Measurements from ENCODE around the gene WDPCP. TPM values are rescaled to one million over a fixed set of nuclear protein-coding genes. Genes with fewer than 3 reads are reported as not detected.

The WDPCP gene
- total and polyA plus RNA-seq, 2 of the 4 experiments (the other 2 are of a cell fraction) = 2.2 to 10.2 TPM

DNA sequence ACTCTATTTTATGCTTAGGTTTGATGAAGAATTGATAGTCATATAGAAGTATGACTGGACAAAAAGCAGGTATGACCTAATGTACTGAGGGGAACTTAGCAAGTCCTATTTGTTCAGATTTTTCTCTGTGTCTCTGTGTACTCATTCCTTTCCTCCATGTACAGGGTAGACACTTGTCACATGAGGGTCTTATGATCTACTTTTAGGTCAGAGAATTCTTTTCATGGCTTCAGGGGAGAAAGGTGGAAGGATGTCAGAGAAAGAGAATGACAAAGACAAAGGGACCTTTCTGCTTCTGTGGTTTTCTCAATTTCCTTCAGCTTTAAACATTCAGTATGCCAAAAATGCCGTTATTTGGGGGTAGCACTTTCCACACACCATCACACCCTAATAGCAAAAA lies 181.6 kb downstream of the WDPCP start:
- H2AK9ac ChIP-seq (replicated peaks; ENCODE audit: low read depth, low read length, poor library complexity) = no peak overlapping the region
- H4K20me1 ChIP-seq (ENCODE audit: insufficient read depth, low read length) = no peaks in the 10 kb centered on the region
- H3K18ac ChIP-seq (ENCODE audit: low read depth, low read length) = no peak overlapping the region
- intact Hi-C loops (cut with micrococcal nuclease) (no loop called here), in situ Hi-C loops (cut with MboI; ENCODE audit: low sequenced_read_pairs) (no loop called here), dilution Hi-C loops (cut with HindIII; ENCODE audit: low sequenced_read_pairs, unreplicated experiment) (no loop called here)
- H2BK120ac ChIP-seq (ENCODE audit: low read depth, low read length) = no peak overlapping the region
- H4K91ac ChIP-seq (ENCODE audit: insufficient read depth, low read depth, low read length) = no peak overlapping the region
- H3K56ac ChIP-seq (ENCODE audit: extremely low read depth, insufficient read depth, low read length) = no peak overlapping the region
- no peak overlapping the region for H2BK20ac ChIP-seq (ENCODE audit: low read depth, low read length)
- no peak overlapping the region for H2AK5ac ChIP-seq (ENCODE audit: low read depth, low read length)
- no CpG with 5 or more reads among the region's 1 CpG for WGBS, 2 experiments (ENCODE audit: extremely low coverage in 2 of 2, insufficient read length in 1 of 2)
- no peak overlapping the region for H3K4me2 ChIP-seq (ENCODE audit: low read depth, low read length)
- no peaks in the 10 kb centered on the region for H3K79me1 ChIP-seq (ENCODE audit: low read depth in 1 of 2, low read length in 2 of 2)
- no peak overlapping the region for H3K27ac ChIP-seq (ENCODE audit: insufficient read depth, low read length)
- no peak overlapping the region for H2BK15ac ChIP-seq (ENCODE audit: low read depth, low read length)
- TF ChIP-seq RFX5 (IDR thresholded peaks at IDR 0.05; ENCODE audit: low read depth, low read length) (no peak), ELK1 (IDR thresholded peaks at IDR 0.05; ENCODE audit: borderline replicate concordance, low read depth, low read length) (no peak), NFE2L2 (IDR thresholded peaks at IDR 0.05; ENCODE audit: low read depth, low read length) (no peak), MAFK (IDR thresholded peaks at IDR 0.05; ENCODE audit: low read depth, low read length) (no peak), USF2 (IDR thresholded peaks at IDR 0.05; ENCODE audit: low read depth, low read length) (no peak), MAZ (IDR thresholded peaks at IDR 0.05; ENCODE audit: borderline replicate concordance, low read depth, low read length) (no peak), SMC3 (IDR thresholded peaks at IDR 0.05; ENCODE audit: low read depth, low read length) (no peak), POLR2A (IDR thresholded peaks at IDR 0.05; ENCODE audit: low read depth, low read length) (no peak), CHD1 (IDR thresholded peaks at IDR 0.05; ENCODE audit: low read depth, low read length) (no peak), CEBPB (IDR thresholded peaks at IDR 0.05; ENCODE audit: low read depth, low read length) (no peak), RAD21 (IDR thresholded peaks at IDR 0.05; ENCODE audit: low read length) (no peak), FOS (IDR thresholded peaks at IDR 0.05; ENCODE audit: low read depth, low read length) (no peak), RCOR1 (IDR thresholded peaks at IDR 0.05; ENCODE audit: insufficient replicate concordance, low read length) (no peak), MXI1 (IDR thresholded peaks at IDR 0.05; ENCODE audit: borderline replicate concordance, low read depth, low read length) (no peak), BHLHE40 (IDR thresholded peaks at IDR 0.05; ENCODE audit: low read depth, low read length) (no peak)
- TF ChIP-seq, protein P1, sequence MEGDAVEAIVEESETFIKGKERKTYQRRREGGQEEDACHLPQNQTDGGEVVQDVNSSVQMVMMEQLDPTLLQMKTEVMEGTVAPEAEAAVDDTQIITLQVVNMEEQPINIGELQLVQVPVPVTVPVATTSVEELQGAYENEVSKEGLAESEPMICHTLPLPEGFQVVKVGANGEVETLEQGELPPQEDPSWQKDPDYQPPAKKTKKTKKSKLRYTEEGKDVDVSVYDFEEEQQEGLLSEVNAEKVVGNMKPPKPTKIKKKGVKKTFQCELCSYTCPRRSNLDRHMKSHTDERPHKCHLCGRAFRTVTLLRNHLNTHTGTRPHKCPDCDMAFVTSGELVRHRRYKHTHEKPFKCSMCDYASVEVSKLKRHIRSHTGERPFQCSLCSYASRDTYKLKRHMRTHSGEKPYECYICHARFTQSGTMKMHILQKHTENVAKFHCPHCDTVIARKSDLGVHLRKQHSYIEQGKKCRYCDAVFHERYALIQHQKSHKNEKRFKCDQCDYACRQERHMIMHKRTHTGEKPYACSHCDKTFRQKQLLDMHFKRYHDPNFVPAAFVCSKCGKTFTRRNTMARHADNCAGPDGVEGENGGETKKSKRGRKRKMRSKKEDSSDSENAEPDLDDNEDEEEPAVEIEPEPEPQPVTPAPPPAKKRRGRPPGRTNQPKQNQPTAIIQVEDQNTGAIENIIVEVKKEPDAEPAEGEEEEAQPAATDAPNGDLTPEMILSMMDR (conservative IDR thresholded peaks at IDR 0.05; ENCODE audit: low read depth, low read length) = no peak
- no peaks in the 10 kb centered on the region for H3K27me3 ChIP-seq (ENCODE audit: control insufficient read depth, insufficient read depth, low read length)
- H2AFZ ChIP-seq (replicated peaks; ENCODE audit: low read length, poor library complexity) = no peak overlapping the region
- BruUV-seq (replicated peaks) = no TSS peak
- ATAC-seq (ENCODE audit: low read depth) (no peak), DNase-seq (no peak)
- POLR2A ChIA-PET (ENCODE audit: unreplicated experiment) = no interaction called here
- H3K4ac ChIP-seq (ENCODE audit: low read depth, low read length) = no peak overlapping the region
- H3K36me3 ChIP-seq (ENCODE audit: control insufficient read depth, insufficient read depth, low read length) = no peaks in the 10 kb centered on the region
- no peaks in the 10 kb centered on the region for H3K9me1 ChIP-seq (ENCODE audit: insufficient read depth, low read length)
- no peak overlapping the region for H3K4me3 ChIP-seq (ENCODE audit: insufficient read depth, low read depth, low read length)
- no peak overlapping the region for H3K9ac ChIP-seq (ENCODE audit: low read depth, low read length)
- H4K5ac ChIP-seq (ENCODE audit: low read depth, low read length) = no peak overlapping the region
- H3K23ac ChIP-seq (ENCODE audit: low read depth, low read length) = no peak overlapping the region
- no peaks in the 10 kb centered on the region for H3K9me3 ChIP-seq (ENCODE audit: control insufficient read depth, insufficient read depth, low read length)
- no peak overlapping the region for H4K8ac ChIP-seq (ENCODE audit: low read depth in 2 of 2, low read length in 2 of 2)
- no peak overlapping the region for H2BK5ac ChIP-seq (ENCODE audit: low read depth, low read length, poor library complexity, severe bottlenecking)
- no peaks in the 10 kb centered on the region for H3K4me1 ChIP-seq (ENCODE audit: control insufficient read depth, insufficient read depth, low read length)
- CTCF ChIA-PET = no interaction called here
- no peak overlapping the region for H3K14ac ChIP-seq (replicated peaks; ENCODE audit: low read depth, low read length)

All from IMR-90 (cell line).